Activated T-cell treated with anti-CD3 and anti-CD28 coated beads, Interleukin-2, amount 50 U/mL, for 48 hours (primary cell): Measurements from ENCODE around the gene GID4.

Experiments used
- DNase-seq, 2 experiments: peaks; one replicate each; pipeline ENCODE4 v3.0.0-alpha.2; 2020

The GID4 gene

GRCh38 chr17:18105595-18105994, 66.4 kb downstream of the GID4 start:
- DNase-seq = no peak

DNA sequence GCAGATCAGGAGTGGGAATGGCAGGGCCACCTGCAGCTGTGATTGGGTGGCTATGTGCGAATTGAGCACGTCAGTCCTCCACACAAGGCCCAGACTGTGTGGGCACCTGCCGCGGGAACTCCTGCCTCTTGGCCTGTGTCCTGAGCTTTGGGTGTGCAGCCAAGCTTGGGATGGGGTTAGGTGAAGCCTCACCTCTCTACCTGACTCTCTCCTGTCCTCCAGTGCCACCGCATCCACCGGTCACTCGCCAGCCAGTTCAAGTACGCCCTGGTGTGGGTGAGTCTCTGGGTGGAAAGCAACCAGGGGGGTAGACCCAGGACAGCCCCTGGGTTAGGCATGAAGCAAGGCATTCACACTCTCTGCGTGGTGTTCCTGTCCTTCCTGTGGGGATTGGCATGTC, 67.0 kb downstream of the GID4 start:
- DNase-seq = no peak

GRCh38 chr17:18107061-18107790, 68.0 kb downstream of the GID4 start:
- DNase-seq = no peak

DNA sequence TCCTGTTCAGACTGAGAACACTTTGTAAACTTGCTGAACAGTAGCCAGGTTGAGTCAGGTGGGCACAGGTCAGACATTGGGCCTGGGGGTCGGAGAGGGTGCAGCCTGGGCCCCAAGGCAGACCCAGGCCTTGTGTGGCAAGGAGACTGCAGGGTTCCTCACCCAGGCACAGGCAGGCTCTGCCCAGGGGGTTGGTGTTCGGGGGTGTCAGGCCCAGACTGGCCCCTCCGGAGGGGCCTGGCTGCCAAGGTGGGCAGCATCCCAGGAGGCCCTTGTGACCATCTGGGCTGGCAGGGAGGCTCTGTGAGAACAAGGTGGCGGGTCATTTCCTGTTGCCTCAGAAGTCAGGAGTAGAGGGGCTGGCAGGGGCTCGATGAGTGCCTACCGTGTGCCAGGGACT, 68.8 kb downstream of the GID4 start:
- DNase-seq = no peak

- DNase-seq = no peak
Observed at GRCh38 chr17:18108401-18109312, 69.4 kb downstream of the GID4 start, which contains the start of gene MYO15A. MYO15A (plus strand) TSS chr17:18108756; CDS start chr17:18118801, 10,045 bp downstream.

- DNase-seq = no peak
Observed at GRCh38 chr17:18109935-18110485, 70.8 kb downstream of the GID4 start.

GRCh38 chr17:18110636-18111145, 71.5 kb downstream of the GID4 start:
- DNase-seq = no peak

GRCh38 chr17:18111330-18111971, 72.2 kb downstream of the GID4 start:
- DNase-seq = no peak

- no peak for DNase-seq
Observed at GRCh38 chr17:18115517-18115916, 76.3 kb downstream of the GID4 start.

DNA sequence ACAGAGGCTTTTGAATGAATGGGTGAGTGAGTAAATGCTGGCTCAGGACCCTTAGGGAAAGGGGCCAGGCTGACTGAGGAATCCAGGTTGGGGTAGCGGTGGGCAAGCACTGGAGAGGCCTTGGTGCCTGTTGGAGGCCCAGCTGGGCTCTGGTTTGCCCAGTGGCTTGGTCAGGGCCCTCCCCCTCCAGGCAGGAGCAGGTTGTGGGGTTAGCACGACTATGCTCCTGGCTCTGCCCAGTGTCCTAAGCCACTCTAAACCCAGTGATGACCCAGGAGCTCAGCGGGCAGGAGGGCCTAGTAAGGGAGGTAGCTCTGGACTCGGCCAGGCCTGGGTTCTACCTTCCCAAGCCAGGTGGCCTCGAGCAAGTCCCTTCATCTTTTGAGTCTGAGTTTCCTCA, 76.9 kb downstream of the GID4 start:
- DNase-seq = no peak

- no peak for DNase-seq
Observed at GRCh38 chr17:18117533-18117932, 78.3 kb downstream of the GID4 start.
